ENCODE data around the gene MYLK.
"Not testable (repeated sequence)": the region's sequence is repeated elsewhere in the genome, so short reads cannot be mapped to it uniquely, and the experiment has no call there.

MYLK gene

GRCh38 chr3:123720638-123721037 lies 163.5 kb downstream of the MYLK start:
- TF ChIP-seq, protein P1, sequence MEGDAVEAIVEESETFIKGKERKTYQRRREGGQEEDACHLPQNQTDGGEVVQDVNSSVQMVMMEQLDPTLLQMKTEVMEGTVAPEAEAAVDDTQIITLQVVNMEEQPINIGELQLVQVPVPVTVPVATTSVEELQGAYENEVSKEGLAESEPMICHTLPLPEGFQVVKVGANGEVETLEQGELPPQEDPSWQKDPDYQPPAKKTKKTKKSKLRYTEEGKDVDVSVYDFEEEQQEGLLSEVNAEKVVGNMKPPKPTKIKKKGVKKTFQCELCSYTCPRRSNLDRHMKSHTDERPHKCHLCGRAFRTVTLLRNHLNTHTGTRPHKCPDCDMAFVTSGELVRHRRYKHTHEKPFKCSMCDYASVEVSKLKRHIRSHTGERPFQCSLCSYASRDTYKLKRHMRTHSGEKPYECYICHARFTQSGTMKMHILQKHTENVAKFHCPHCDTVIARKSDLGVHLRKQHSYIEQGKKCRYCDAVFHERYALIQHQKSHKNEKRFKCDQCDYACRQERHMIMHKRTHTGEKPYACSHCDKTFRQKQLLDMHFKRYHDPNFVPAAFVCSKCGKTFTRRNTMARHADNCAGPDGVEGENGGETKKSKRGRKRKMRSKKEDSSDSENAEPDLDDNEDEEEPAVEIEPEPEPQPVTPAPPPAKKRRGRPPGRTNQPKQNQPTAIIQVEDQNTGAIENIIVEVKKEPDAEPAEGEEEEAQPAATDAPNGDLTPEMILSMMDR (IDR thresholded peaks at IDR 0.05; ENCODE audit: insufficient read depth, low read depth, low read length, missing control alignments): no peak
- no peak overlapping the region for H3K4me3 ChIP-seq (ENCODE audit: low read depth, low read length)
- no peak for DNase-seq (ENCODE audit: low read depth)

DNA sequence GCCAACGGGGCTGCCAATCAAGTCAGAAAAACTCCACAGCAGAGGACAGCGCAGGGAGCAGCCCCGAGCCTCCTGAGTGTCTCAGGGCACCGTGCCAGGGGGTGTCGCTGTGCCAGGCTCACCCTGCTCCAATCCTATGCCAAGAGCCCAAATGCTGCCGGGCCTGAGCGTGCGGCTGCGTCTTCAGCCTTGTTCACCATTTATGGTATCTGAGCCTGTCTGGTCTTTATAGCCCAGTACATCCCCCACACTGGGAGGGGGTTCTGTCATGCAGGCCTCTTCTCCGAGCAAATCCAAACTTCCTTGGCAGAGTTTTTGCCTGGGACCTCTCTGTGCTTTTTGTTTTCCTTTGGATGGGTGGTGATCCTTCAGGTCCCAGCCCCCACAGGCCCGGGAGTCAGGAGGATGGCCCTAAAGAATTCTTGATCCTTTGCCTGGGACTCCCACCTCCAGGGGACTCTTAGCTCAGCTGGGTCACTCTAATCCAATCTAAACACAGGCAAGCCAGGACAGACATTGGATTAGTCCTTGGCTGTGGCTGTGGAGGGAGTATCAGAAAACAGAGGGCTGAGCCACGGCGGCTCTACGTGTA lies 164.2 kb downstream of the MYLK start:
- TF ChIP-seq, protein P1 (IDR thresholded peaks at IDR 0.05; ENCODE audit: insufficient read depth, low read depth, low read length, missing control alignments): no peak
- no peak overlapping the region for H3K4me3 ChIP-seq (ENCODE audit: low read depth, low read length)
- no peak for DNase-seq (ENCODE audit: low read depth)

DNA sequence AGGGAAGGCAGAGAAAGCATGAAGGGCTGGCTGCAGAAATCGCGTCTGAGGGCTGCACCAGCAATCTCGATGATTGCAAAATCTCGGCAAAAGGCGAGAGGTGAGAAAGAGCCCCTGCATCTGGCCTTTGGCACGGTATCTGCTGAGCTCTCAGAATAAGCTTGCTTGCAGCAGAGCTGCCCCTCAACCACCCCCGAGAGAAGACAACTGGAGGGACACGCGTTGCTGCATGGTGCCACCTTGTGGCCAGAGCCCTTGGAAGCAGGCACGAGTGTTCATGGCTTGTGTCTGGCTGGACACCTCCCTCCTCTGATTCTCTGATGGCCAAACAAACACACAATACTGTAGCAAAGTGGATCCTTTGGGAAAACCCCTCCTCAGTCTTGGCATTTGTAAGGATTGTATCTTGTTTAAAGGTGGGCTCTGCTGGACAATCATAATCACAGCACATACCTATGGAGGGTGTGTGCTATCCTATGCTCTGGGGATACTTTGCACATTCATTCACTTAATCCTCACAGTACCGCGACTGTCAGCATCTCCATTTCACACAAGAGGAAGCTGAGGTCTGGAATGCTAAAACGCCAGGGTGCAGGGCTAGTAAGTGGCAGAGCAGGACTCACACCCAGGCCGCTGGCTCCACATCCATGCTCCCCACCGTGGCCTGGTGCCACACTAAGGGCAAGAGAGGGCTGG lies 164.9 kb downstream of the MYLK start:
- peak; percentile 66 for DNase-seq (ENCODE audit: low read depth)
- H3K4me3 ChIP-seq (ENCODE audit: low read depth, low read length): not testable (repeated sequence)
- TF ChIP-seq, protein P1 (IDR thresholded peaks at IDR 0.05; ENCODE audit: insufficient read depth, low read depth, low read length, missing control alignments): peak; percentile 73

- TF ChIP-seq, protein P1 (IDR thresholded peaks at IDR 0.05; ENCODE audit: insufficient read depth, low read depth, low read length, missing control alignments): no peak
- H3K4me3 ChIP-seq (ENCODE audit: low read depth, low read length): no peak overlapping the region
- no peak for DNase-seq (ENCODE audit: low read depth)
Observed at GRCh38 chr3:123718108-123718507, 166.0 kb downstream of the MYLK start.

DNA sequence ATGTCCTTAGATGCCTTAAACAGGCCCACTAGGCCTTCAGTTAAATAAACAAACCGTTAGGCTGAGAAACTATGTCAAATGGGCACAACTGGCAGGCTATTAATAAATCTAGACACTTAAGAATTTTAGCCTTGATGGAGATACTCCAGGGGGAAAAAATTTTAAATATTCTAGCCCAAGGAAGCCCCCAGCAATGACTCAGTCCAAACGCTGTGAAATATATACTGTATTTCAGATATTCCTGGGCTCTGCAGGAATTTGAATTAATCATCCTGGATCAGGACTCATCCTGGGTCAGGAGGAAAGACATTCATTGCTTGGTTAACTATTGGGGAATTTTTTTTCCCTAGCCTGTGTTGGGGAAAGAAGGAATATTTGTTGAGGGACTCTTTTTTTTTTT lies 166.7 kb downstream of the MYLK start:
- not testable (repeated sequence) for DNase-seq (ENCODE audit: low read depth)

DNA sequence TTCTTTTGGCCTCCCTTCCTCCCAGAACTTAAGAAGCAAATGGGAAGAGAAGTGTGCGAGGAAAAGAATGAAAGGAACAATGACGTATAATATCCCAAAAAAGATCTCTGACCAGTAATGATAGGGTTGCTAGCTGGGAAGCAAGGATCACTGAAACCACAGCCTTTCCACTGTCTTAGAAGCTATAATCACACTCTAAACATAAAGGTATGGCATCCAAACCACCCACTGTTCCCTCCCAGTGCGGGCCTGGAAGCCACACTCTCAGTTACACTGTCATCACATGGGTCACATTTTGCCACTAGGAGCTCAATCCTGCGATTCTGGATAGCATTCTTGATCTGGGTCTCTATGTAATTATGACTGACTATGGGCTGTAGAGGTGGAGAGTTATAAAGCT lies 167.7 kb downstream of the MYLK start:
- TF ChIP-seq, protein P1 (IDR thresholded peaks at IDR 0.05; ENCODE audit: insufficient read depth, low read depth, low read length, missing control alignments): no peak
- DNase-seq (ENCODE audit: low read depth): no peak
- H3K4me3 ChIP-seq (ENCODE audit: low read depth, low read length): no peak overlapping the region

More for the DNA sequence above, 166.7 kb downstream of the MYLK start:
- not testable (repeated sequence) for H3K4me3 ChIP-seq (ENCODE audit: low read depth, low read length)

GRCh38 chr3:123713211-123713610 lies 170.9 kb downstream of the MYLK start:
- H3K4me3 ChIP-seq (ENCODE audit: low read depth, low read length): no peak overlapping the region
- no peak for DNase-seq (ENCODE audit: low read depth)
- TF ChIP-seq, protein P1 (IDR thresholded peaks at IDR 0.05; ENCODE audit: insufficient read depth, low read depth, low read length, missing control alignments): no peak

Measured in GM12865 (cell line).